ENCODE results near the gene GPHN. TPM values are rescaled to one million over a fixed set of nuclear protein-coding genes. Genes with fewer than 3 reads are reported as not detected.
"Not testable (repeated sequence)": the region's sequence is repeated elsewhere in the genome, so short reads cannot be mapped to it uniquely, and the experiment has no call there.

The GPHN gene
- total and polyA plus RNA-seq, 2 experiments from 2014 or later: 15.1 to 20.1 TPM

DNA sequence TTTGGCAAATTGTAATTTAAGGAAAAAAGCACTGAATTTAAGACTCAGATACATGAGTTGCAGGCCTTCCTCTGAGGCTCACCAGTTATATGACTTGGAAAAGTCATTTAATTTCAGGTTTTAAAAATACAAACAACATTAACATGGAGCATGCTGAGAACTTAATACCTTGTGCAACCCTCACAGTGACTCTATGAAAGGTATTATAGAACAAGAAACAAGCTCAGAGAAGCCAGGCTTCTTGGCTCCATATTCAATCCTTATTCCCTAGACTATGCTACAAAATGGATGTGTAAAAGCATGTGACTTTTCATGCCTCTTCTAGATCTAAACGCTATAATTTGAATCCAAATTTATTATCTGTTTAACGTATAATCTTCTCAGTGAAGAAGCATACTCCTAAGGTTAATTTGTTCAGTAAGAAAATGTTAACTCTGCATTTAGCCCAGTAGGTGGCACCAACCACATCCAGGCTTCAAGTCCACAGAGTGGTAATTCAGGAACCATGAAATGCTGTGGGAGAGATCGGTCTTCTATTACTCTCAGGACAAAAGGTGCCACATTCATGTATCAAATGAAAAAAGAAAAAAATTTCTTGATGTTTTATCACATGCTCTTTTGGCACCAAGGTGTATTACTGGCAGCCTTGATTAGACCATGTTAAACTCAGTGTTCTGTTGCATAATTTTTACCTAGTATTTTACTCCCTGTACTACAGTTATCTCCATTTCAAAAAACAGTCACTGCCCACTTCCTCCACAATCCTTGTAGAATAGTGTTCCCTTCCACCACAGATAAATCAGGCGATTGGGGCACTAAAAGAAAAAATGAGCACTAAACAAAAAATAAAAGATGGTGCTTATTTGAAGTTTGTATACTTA lies 12.5 kb upstream of the GPHN start:
- H3K27ac ChIP-seq: no peak overlapping the region
- H3K4me3 ChIP-seq: no peak overlapping the region
- no peaks in the 10 kb centered on the region for H3K36me3 ChIP-seq
- H3K27me3 ChIP-seq: no peaks in the 10 kb centered on the region
- DNase-seq (ENCODE audit: low read depth in 1 of 2, low spot score in 1 of 2): peak; percentile 70 to 83
- TF ChIP-seq, protein P1, sequence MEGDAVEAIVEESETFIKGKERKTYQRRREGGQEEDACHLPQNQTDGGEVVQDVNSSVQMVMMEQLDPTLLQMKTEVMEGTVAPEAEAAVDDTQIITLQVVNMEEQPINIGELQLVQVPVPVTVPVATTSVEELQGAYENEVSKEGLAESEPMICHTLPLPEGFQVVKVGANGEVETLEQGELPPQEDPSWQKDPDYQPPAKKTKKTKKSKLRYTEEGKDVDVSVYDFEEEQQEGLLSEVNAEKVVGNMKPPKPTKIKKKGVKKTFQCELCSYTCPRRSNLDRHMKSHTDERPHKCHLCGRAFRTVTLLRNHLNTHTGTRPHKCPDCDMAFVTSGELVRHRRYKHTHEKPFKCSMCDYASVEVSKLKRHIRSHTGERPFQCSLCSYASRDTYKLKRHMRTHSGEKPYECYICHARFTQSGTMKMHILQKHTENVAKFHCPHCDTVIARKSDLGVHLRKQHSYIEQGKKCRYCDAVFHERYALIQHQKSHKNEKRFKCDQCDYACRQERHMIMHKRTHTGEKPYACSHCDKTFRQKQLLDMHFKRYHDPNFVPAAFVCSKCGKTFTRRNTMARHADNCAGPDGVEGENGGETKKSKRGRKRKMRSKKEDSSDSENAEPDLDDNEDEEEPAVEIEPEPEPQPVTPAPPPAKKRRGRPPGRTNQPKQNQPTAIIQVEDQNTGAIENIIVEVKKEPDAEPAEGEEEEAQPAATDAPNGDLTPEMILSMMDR (IDR thresholded peaks at IDR 0.05; ENCODE audit: low read depth, low read length): peak; percentile 80
- peaks cover 8% of the 10 kb centered on the region for H3K4me1 ChIP-seq (ENCODE audit: low read depth)
- H3K9me3 ChIP-seq (ENCODE audit: low read depth): no peaks in the 10 kb centered on the region

DNA sequence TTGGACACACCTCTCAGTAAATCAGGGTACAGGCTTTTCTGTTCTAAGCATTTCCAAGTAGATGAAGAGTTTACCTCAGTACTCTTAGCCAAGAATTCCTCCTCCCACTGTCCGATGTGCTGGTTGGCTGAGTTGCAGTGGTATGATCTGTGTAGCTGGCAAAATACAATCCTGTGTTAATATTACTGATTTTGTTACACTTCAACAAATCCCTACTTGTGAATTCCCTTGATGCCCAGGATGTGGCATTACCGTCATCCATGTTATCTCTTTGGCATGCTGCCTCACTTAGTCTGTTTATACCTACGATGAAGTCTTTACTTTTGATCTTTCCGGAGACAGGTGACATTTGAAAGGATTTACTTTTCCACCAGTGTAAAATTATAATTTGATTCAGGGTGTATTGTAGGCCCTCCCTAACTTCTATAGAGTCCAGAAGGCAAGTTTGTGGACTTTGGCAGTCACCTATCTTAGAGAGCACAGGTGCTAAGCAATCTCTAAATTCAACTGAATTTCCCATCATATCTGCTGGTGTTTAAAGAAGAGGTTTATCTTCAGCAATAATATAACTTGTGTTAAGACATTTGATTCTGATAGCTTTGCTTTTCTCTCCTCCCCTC lies 11.6 kb upstream of the GPHN start:
- Histone ChIP-seq H3K9me3 (ENCODE audit: low read depth) (no peaks in the 10 kb centered on the region), H3K36me3 (no peaks in the 10 kb centered on the region), H3K27me3 (no peaks in the 10 kb centered on the region), H3K27ac (no peak overlapping the region), H3K4me3 (no peak overlapping the region), H3K4me1 (ENCODE audit: low read depth) (peaks cover 8% of the 10 kb centered on the region)
- TF ChIP-seq, protein P1 (IDR thresholded peaks at IDR 0.05; ENCODE audit: low read depth, low read length): no peak
- no peak for DNase-seq (ENCODE audit: low read depth in 1 of 2, low spot score in 1 of 2)

DNA sequence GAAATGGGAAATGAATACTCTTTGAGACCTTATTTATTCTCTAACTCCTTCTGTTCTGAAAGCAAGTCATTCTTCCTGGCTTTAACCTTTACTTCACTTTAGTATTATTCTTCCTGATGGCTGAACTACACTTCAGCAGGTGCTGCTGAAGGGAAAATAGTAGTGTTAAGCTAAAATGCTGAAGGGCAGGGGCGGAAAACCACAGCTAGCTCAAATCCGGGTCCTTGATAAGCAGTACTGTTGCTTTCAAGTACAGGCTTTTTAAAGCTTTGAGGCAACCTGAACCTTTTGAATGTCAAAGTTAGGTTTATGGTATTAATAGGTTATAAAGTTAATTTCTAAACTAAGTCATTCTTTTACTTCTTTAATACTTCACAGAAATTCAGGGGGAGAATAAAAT lies 11.0 kb upstream of the GPHN start:
- DNase-seq (ENCODE audit: low read depth in 1 of 2, low spot score in 1 of 2): peak in 1 of 2 donors; percentile 19
- Histone ChIP-seq H3K9me3 (ENCODE audit: low read depth) (no peaks in the 10 kb centered on the region), H3K27me3 (no peaks in the 10 kb centered on the region), H3K4me1 (ENCODE audit: low read depth) (peaks cover 8% of the 10 kb centered on the region), H3K36me3 (no peaks in the 10 kb centered on the region), H3K27ac (no peak overlapping the region), H3K4me3 (no peak overlapping the region)
- TF ChIP-seq, protein P1 (IDR thresholded peaks at IDR 0.05; ENCODE audit: low read depth, low read length): no peak

DNA sequence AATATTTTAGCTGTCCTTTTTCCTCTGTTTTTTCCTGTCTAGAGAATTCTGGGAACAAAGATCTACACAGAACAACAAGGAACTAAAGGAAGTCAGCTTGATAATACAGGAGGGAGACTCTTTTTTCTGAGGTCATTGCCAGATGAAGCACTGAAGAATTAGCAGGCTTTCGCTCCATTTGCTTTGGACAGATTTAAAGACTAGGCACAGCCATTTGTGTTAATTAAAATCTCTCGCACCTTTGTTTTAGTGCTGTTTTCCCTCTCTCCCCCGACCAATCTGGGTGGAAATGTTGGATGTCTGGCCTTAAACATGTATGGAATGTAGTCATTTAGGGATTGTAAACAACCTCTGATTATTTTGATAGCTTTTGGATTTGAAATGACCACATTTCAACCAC lies 9.6 kb upstream of the GPHN start:
- peaks cover 8% of the 10 kb centered on the region for H3K4me1 ChIP-seq (ENCODE audit: low read depth)
- H3K4me3 ChIP-seq: no peak overlapping the region
- DNase-seq (ENCODE audit: low read depth in 1 of 2, low spot score in 1 of 2): no peak
- no peak overlapping the region for H3K27ac ChIP-seq
- H3K36me3 ChIP-seq: no peaks in the 10 kb centered on the region
- TF ChIP-seq, protein P1 (IDR thresholded peaks at IDR 0.05; ENCODE audit: low read depth, low read length): no peak
- H3K9me3 ChIP-seq (ENCODE audit: low read depth): no peaks in the 10 kb centered on the region
- H3K27me3 ChIP-seq: no peaks in the 10 kb centered on the region

DNA sequence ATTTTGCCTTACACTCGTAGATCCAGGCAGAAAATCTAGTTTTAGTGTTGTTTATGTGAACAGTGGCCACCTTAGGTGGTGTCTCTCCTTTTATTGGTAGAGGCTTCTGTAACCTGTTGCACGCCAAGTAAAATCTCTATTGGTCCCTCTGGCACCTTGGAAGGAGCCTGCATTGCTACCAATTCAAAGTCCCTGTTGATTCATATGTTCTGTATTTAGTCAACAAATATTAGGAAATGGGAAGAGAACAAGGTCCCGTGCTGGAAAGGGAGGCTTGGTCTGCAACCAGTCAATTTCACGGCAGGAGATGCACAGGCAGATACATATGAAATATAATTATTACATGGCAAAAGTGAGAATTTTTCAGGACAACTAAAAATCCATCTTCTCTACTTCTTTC lies 6.4 kb upstream of the GPHN start:
- H3K4me3 ChIP-seq: no peak overlapping the region
- no peaks in the 10 kb centered on the region for H3K9me3 ChIP-seq (ENCODE audit: low read depth)
- H3K27ac ChIP-seq: no peak overlapping the region
- no peaks in the 10 kb centered on the region for H3K27me3 ChIP-seq
- peaks cover 5% of the 10 kb centered on the region for H3K4me1 ChIP-seq (ENCODE audit: low read depth)
- TF ChIP-seq, protein P1 (IDR thresholded peaks at IDR 0.05; ENCODE audit: low read depth, low read length): no peak
- no peaks in the 10 kb centered on the region for H3K36me3 ChIP-seq
- no peak for DNase-seq (ENCODE audit: low read depth in 1 of 2, low spot score in 1 of 2)

DNA sequence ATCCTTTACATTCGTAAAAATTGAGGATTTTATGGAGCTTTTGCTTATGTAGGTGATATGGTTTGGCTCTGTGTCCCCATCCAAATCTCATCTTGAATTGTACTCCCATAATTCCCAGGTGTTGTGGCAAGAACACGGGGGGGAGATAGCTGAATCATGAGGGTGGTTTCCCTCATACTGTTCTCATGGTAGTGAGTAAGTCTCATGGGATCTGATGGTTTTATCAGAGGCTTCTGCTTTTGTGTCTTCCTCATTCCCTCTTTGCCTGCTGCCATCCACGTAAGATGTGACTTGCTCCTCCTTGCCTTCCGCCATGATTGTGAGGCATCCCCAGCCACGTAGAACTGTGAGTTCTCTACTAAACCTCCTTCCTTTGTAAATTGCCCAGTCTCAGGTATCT lies 5.1 kb upstream of the GPHN start:
- H3K27ac ChIP-seq; H3K4me1 ChIP-seq (ENCODE audit: low read depth); H3K4me3 ChIP-seq; DNase-seq (ENCODE audit: low read depth in 1 of 2, low spot score in 1 of 2); H3K36me3 ChIP-seq; H3K9me3 ChIP-seq (ENCODE audit: low read depth); H3K27me3 ChIP-seq: not testable (repeated sequence)

Data from cardiac muscle cell (in vitro differentiated cells and primary cell).